Measurements from ENCODE around the gene DHRSX. TPM values are rescaled to one million over a fixed set of nuclear protein-coding genes. Genes with fewer than 3 reads are reported as not detected.
A peak's percentile ranks its signal among the peaks of the same experiment; 100 is the strongest.

The DHRSX gene
- total and polyA plus RNA-seq, 2 donors (not counting 1 experiment from before 2014, with no cell fraction given), result 23.7 to 25.6 TPM

GRCh38 chrX:2261831-2262667 lies 238.7 kb downstream of the DHRSX start:
- H3K36me3 ChIP-seq (ENCODE audit: control insufficient read depth, insufficient read depth, low read length), result peaks cover 3% of the 10 kb centered on the region
- H2AFZ ChIP-seq (ENCODE audit: low read length), result no peak overlapping the region
- no peaks in the 10 kb centered on the region for H4K20me1 ChIP-seq (ENCODE audit: control insufficient read depth, extremely low read depth, insufficient read depth, low read length)
- H3K9me3 ChIP-seq (ENCODE audit: control insufficient read depth, insufficient read depth, low read depth, low read length), result no peaks in the 10 kb centered on the region
- no peaks in the 10 kb centered on the region for H3K4me1 ChIP-seq (ENCODE audit: control insufficient read depth, extremely low read depth, insufficient read depth, low read length)
- H3K27me3 ChIP-seq (ENCODE audit: control insufficient read depth, insufficient read depth, low read length), result no peaks in the 10 kb centered on the region
- H3K27ac ChIP-seq (ENCODE audit: insufficient read depth, low read length), result no peak overlapping the region
- no peaks in the 10 kb centered on the region for H3K79me2 ChIP-seq (ENCODE audit: control insufficient read depth, insufficient read depth, low read length)
- TF ChIP-seq EZH2 (IDR thresholded peaks at IDR 0.05; ENCODE audit: low read length, missing control alignments) (no peak), CTCF (conservative IDR thresholded peaks at IDR 0.05 in 1 of 2, IDR thresholded peaks at IDR 0.05 in 1 of 2; ENCODE audit: low read depth in 1 of 2, low read length in 2 of 2) (no peak)
- H3K9ac ChIP-seq (ENCODE audit: insufficient read depth, low read length), result no peak overlapping the region
- H3K4me3 ChIP-seq (replicated peaks in 1 of 4; ENCODE audit: control extremely low read depth in 1 of 4, insufficient read depth in 1 of 4, low read depth in 3 of 4, low read length in 4 of 4), result no peak overlapping the region
- peak in 1 of 2 donors; percentile 19 for DNase-seq (ENCODE audit: low read depth in 2 of 2)
- no peak overlapping the region for H3K4me2 ChIP-seq (ENCODE audit: extremely low read depth, insufficient read depth, low read length)

- H3K36me3 ChIP-seq (ENCODE audit: control insufficient read depth, insufficient read depth, low read length), result no peaks in the 10 kb centered on the region
- H4K20me1 ChIP-seq (ENCODE audit: control insufficient read depth, extremely low read depth, insufficient read depth, low read length), result no peaks in the 10 kb centered on the region
- TF ChIP-seq EZH2 (IDR thresholded peaks at IDR 0.05; ENCODE audit: low read length, missing control alignments), result no peak
- TF ChIP-seq CTCF (conservative IDR thresholded peaks at IDR 0.05 in 1 of 2, IDR thresholded peaks at IDR 0.05 in 1 of 2; ENCODE audit: low read depth in 1 of 2, low read length in 2 of 2), result no peak
- peaks cover 4% of the 10 kb centered on the region for H3K9me3 ChIP-seq (ENCODE audit: control insufficient read depth, insufficient read depth, low read depth, low read length)
- no peaks in the 10 kb centered on the region for H3K27me3 ChIP-seq (ENCODE audit: control insufficient read depth, insufficient read depth, low read length)
- no peak overlapping the region for H3K9ac ChIP-seq (ENCODE audit: insufficient read depth, low read length)
- H2AFZ ChIP-seq (ENCODE audit: low read length), result no peak overlapping the region
- no peaks in the 10 kb centered on the region for H3K79me2 ChIP-seq (ENCODE audit: control insufficient read depth, insufficient read depth, low read length)
- no peak for DNase-seq (ENCODE audit: low read depth in 2 of 2)
- H3K4me2 ChIP-seq (ENCODE audit: extremely low read depth, insufficient read depth, low read length), result no peak overlapping the region
- H3K4me3 ChIP-seq (replicated peaks in 1 of 4; ENCODE audit: control extremely low read depth in 1 of 4, insufficient read depth in 1 of 4, low read depth in 3 of 4, low read length in 4 of 4), result no peak overlapping the region
- no peak overlapping the region for H3K27ac ChIP-seq (ENCODE audit: insufficient read depth, low read length)
- no peaks in the 10 kb centered on the region for H3K4me1 ChIP-seq (ENCODE audit: control insufficient read depth, extremely low read depth, insufficient read depth, low read length)
Measured at GRCh38 chrX:2252331-2253065, 248.3 kb downstream of the DHRSX start.

- Histone ChIP-seq H2AFZ (ENCODE audit: low read length) (no peak overlapping the region), H3K79me2 (ENCODE audit: control insufficient read depth, insufficient read depth, low read length) (no peaks in the 10 kb centered on the region), H3K27me3 (ENCODE audit: control insufficient read depth, insufficient read depth, low read length) (no peaks in the 10 kb centered on the region), H3K4me3 (replicated peaks in 1 of 4; ENCODE audit: control extremely low read depth in 1 of 4, insufficient read depth in 1 of 4, low read depth in 3 of 4, low read length in 4 of 4) (no peak overlapping the region), H3K27ac (ENCODE audit: insufficient read depth, low read length) (no peak overlapping the region), H3K9ac (ENCODE audit: insufficient read depth, low read length) (no peak overlapping the region), H3K4me2 (ENCODE audit: extremely low read depth, insufficient read depth, low read length) (no peak overlapping the region), H3K4me1 (ENCODE audit: control insufficient read depth, extremely low read depth, insufficient read depth, low read length) (no peaks in the 10 kb centered on the region), H3K9me3 (ENCODE audit: control insufficient read depth, insufficient read depth, low read depth, low read length) (peaks cover 4% of the 10 kb centered on the region), H3K36me3 (ENCODE audit: control insufficient read depth, insufficient read depth, low read length) (no peaks in the 10 kb centered on the region), H4K20me1 (ENCODE audit: control insufficient read depth, extremely low read depth, insufficient read depth, low read length) (no peaks in the 10 kb centered on the region)
- no peak for TF ChIP-seq EZH2 (IDR thresholded peaks at IDR 0.05; ENCODE audit: low read length, missing control alignments)
- TF ChIP-seq CTCF (conservative IDR thresholded peaks at IDR 0.05 in 1 of 2, IDR thresholded peaks at IDR 0.05 in 1 of 2; ENCODE audit: low read depth in 1 of 2, low read length in 2 of 2), result no peak
- no peak for DNase-seq (ENCODE audit: low read depth in 2 of 2)
Measured at GRCh38 chrX:2251211-2251610, 249.6 kb downstream of the DHRSX start.
